Left ventricle myocardium inferior (tissue), 1 donor: ENCODE data around the gene CTNNBL1. TPM values are rescaled to one million over a fixed set of nuclear protein-coding genes. Genes with fewer than 3 reads are reported as not detected.

Experiments used
- DNase-seq: peaks from one replicate; pipeline ENCODE4 v3.0.0-alpha.2; 2020
- H3K27ac ChIP-seq: fragments of 200-600 bp; replicated peaks from 2 replicates; pipeline ENCODE4 v1.8.0; 2021
- H3K27me3 ChIP-seq: fragments of 200-600 bp; 2 replicates; pipeline ENCODE4 v1.8.0; 2021; ENCODE audit warnings: low read depth
- H3K36me3 ChIP-seq: fragments of 200-600 bp; 2 replicates; pipeline ENCODE4 v1.8.0; 2021
- H3K4me1 ChIP-seq: fragments of 200-600 bp; 2 replicates; pipeline ENCODE4 v1.8.0; 2021
- H3K4me3 ChIP-seq: fragments of 200-600 bp; 2 replicates; pipeline ENCODE4 v1.8.0; 2021; ENCODE audit warnings: mild to moderate bottlenecking, moderate library complexity
- H3K9me3 ChIP-seq: fragments of 200-600 bp; replicated peaks from 2 replicates; pipeline ENCODE4 v1.8.0; 2021
- intact Hi-C: fragments of 100-400 bp; cut with micrococcal nuclease; formaldehyde crosslinking; loops from one replicate; pipeline ENCODE4 v1.11.0; 2022
- total RNA-seq: library from RNA; stranded (reverse); fragmentation: NEBNext Ultra II Directional; extraction: Animal tissue kit (Norgen Biotek cat#: 25700); gene quantifications from one replicate; pipeline ENCODE4 v1.2.1, GENCODE V29; 2021
- TF ChIP-seq, protein P1 (sequence below): fragments of 200-600 bp; IDR thresholded peaks from 2 replicates; pipeline ENCODE4 v1.8.0; 2021; ENCODE audit warnings: antibody characterized with exemption, mild to moderate bottlenecking, borderline replicate concordance
- donor health status: DM: no; HTN: yes; CAD: no; lungs with severe emphysema.

CTNNBL1 gene
- total RNA-seq, 1 donor from 2014 or later = 58.8 TPM

DNA sequence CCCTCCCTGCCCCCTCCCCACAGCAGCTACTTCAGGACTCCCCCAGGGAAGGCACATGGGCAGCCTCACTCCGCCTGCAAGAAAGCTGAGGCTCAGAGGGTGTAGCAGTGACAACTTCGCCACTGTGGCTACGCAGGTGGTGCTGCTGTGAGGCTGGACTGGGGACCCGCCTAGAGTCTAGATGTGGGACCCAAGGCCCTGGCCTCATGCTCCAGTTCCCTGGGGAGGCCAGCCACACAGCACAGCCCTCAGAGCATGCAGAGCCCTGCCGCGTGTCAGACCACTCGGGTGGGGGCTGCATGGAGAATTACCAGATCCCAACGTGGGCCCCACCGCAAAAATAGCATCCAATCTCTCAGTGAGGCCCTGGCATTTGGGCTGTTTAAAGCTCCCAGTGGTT, 178.3 kb downstream of the CTNNBL1 start:
- Histone ChIP-seq H3K4me3 (no peak overlapping the region), H3K9me3 (no peaks in the 10 kb centered on the region), H3K27me3 (no peaks in the 10 kb centered on the region), H3K4me1 (peaks cover 2% of the 10 kb centered on the region), H3K27ac (no peak overlapping the region), H3K36me3 (peaks cover 46% of the 10 kb centered on the region)
- intact Hi-C loops = no loop called here
- TF ChIP-seq, protein P1, sequence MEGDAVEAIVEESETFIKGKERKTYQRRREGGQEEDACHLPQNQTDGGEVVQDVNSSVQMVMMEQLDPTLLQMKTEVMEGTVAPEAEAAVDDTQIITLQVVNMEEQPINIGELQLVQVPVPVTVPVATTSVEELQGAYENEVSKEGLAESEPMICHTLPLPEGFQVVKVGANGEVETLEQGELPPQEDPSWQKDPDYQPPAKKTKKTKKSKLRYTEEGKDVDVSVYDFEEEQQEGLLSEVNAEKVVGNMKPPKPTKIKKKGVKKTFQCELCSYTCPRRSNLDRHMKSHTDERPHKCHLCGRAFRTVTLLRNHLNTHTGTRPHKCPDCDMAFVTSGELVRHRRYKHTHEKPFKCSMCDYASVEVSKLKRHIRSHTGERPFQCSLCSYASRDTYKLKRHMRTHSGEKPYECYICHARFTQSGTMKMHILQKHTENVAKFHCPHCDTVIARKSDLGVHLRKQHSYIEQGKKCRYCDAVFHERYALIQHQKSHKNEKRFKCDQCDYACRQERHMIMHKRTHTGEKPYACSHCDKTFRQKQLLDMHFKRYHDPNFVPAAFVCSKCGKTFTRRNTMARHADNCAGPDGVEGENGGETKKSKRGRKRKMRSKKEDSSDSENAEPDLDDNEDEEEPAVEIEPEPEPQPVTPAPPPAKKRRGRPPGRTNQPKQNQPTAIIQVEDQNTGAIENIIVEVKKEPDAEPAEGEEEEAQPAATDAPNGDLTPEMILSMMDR = no peak
- no peak for DNase-seq

DNA sequence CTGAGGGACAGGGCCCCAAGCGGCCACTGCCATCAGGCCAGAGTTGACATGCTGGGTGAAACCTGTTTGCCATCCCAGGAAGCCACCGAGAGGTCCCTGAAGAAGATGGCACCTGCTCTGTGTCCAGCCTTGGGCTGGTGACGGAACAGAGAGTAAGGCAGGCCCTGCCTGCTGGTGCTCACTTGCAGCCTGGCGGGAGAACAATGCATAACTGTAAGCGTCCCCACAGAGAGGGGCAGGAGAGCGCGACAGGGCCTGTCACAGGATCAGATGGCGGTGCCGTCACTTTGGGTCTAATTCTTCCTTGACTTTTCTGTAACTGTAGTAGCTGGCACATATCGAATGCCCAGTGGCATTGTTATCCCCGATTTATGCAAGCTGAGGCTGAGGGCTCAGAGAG, 180.1 kb downstream of the CTNNBL1 start:
- H3K36me3 ChIP-seq = peaks cover 44% of the 10 kb centered on the region
- H3K9me3 ChIP-seq = no peaks in the 10 kb centered on the region
- H3K27ac ChIP-seq = no peak overlapping the region
- no peak overlapping the region for H3K4me3 ChIP-seq
- no peaks in the 10 kb centered on the region for H3K27me3 ChIP-seq
- TF ChIP-seq, protein P1 = no peak
- intact Hi-C loops = no loop called here
- peaks cover 19% of the 10 kb centered on the region for H3K4me1 ChIP-seq
- DNase-seq = no peak

DNA sequence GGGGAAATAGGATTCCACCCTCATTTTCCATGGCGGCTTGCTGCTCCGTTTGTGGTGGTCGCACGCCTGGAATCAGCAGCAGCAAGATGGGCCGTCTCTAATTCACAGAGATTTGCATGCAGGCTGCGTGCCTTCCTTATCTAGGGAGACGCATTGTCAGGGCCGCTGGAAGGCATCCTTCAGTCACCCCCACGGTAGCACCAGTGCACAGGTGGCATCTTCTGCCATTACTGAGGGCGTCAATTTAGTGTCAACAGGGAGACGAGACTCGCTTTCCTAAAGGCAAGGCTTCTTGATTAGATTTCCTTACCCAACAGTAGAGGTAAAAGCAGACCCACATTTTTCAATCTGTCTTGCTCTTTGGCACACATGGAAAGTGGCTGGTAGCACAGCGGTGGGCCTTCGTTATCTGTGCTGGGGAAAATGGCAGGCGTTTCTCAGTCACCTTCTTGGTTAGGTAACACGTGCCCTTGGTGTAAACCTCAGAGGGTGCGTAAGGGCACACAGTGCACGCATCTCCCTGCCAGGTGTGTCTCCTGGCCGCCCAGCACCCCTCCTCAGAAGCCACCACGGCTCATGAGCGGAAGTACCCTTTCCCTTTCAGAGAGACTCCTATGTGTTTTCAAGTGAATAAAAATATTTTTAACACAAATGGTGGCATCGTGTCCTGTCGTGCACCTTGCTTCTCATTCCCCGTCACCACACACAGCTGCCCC, 181.8 kb downstream of the CTNNBL1 start:
- Histone ChIP-seq H3K27me3 (no peaks in the 10 kb centered on the region), H3K9me3 (no peaks in the 10 kb centered on the region), H3K36me3 (peaks cover 35% of the 10 kb centered on the region), H3K27ac (no peak overlapping the region), H3K4me1 (peaks cover 29% of the 10 kb centered on the region), H3K4me3 (no peak overlapping the region)
- intact Hi-C loops = no loop called here
- DNase-seq = no peak
- TF ChIP-seq, protein P1 = no peak

DNA sequence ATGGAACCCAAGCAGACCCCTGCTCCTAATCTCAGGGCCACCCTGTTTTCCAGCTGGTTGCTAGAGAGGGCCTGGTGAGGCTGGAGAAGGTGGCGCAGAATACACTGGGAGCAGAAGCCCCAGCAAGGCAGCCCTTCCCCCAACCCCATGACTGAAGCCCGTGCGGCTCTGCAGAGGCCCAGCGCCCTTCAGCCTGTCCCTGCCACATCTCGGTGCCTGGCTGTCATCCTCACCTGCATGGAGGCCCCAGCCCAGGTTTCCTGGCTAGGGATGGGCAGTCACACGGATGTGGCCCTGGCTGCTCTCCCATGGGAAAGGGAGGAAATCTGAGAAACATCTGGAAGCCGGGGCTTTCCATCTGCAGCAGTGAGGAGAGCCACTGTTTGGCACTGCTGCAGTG, 183.0 kb downstream of the CTNNBL1 start:
- H3K27me3 ChIP-seq = no peaks in the 10 kb centered on the region
- H3K4me1 ChIP-seq = peaks cover 42% of the 10 kb centered on the region
- DNase-seq = no peak
- TF ChIP-seq, protein P1 = no peak
- H3K36me3 ChIP-seq = peaks cover 23% of the 10 kb centered on the region
- H3K27ac ChIP-seq = no peak overlapping the region
- H3K9me3 ChIP-seq = no peaks in the 10 kb centered on the region
- intact Hi-C loops = no loop called here
- no peak overlapping the region for H3K4me3 ChIP-seq

DNA sequence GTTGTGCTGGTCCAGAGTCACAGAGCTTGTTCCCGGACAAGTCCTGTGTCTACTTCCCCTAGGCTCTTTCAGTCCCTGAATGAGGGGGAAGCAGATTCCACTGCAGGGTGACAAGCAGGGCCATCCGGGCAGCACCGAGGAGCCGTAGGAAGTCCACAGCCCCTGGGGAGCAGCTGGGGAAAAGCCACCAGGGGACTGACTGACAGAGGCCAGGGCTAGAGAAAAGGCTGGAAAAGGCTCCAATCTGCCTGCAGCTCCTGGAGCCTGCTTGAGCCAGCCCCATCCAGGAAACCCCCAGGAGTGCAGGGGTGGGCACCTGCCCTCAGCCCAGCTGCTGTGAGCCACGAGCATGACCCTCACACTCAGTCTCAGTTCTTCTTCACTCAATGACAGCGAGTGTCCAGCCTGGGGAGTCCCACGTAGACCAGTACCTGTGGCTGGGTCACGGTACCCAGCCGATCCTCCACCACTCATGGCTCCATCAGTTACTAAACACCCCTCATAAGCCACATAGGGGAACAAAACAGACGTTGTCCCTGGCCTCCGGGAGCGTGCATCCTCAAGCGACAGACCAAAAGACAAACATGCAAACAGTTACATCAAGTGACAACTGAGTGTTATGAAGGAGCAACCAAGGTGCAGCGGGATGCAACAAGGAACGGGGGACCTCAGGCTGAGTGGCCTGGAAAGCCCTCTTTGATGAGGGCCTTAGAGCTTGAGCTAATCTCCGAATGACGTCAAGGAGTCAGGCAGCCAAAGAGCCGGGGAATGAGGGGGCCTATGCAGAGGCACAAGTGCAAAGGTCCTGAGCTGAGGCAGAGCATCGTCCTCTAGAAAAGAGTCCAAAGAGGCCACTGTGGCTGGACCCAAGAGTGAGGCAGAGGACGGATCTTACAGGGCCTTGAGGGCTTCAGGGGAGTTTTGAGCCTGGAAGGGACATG, 184.3 kb downstream of the CTNNBL1 start:
- peaks cover 54% of the 10 kb centered on the region for H3K4me1 ChIP-seq
- H3K9me3 ChIP-seq = no peaks in the 10 kb centered on the region
- H3K36me3 ChIP-seq = peaks cover 12% of the 10 kb centered on the region
- no peak overlapping the region for H3K4me3 ChIP-seq
- intact Hi-C loops = no loop called here
- H3K27ac ChIP-seq = no peak overlapping the region
- no peak for DNase-seq
- TF ChIP-seq, protein P1 = no peak
- H3K27me3 ChIP-seq = peaks cover 5% of the 10 kb centered on the region
